Common myeloid progenitor, CD34-positive (primary cell): ENCODE results near the gene DISP1.
"Not testable (repeated sequence)": the region's sequence is repeated elsewhere in the genome, so short reads cannot be mapped to it uniquely, and the experiment has no call there.

ENCODE experiments used
- CTCF ChIA-PET: fragments of 350-600 bp; sonication (Branson Sonifier 250); formaldehyde crosslinking; loops from one replicate; lab custom pipeline; 2021; ENCODE audit warnings: antibody characterized with exemption; lab: Charles Lee
- POLR2A ChIA-PET: fragments of 350-600 bp; sonication (Branson Sonifier 250); formaldehyde crosslinking; loops from one replicate; lab custom pipeline; 2021; ENCODE audit warnings: antibody characterized with exemption; lab: Charles Lee
- DNase-seq, 3 donors: peaks; one replicate each; pipeline versions ENCODE4 v3.0.0 to v3.0.0-alpha.2; 2013
- H3K27ac ChIP-seq, 2 experiments: 1 replicate in 1 of 2; 2 replicates in 1 of 2; pipeline ENCODE4 v1.7.0; 2013; ENCODE audit warnings: inconsistent platforms in 2 of 2, low read length in 2 of 2, mild to moderate bottlenecking in 2 of 2, low read depth in 1 of 2, moderate library complexity in 1 of 2; ENCODE audit not compliant: severe bottlenecking in 2 of 2, insufficient read depth in 1 of 2, poor library complexity in 1 of 2
- H3K27me3 ChIP-seq, 5 experiments: replicated peaks in 2 of 5; 1 replicate in 3 of 5; 2 replicates in 2 of 5; pipeline versions ENCODE4 v1.6.1 to v1.7.0; 2013; ENCODE audit warnings: low read length in 4 of 5, mild to moderate bottlenecking in 2 of 5, moderate library complexity in 2 of 5, inconsistent platforms in 1 of 5; ENCODE audit not compliant: insufficient read depth in 5 of 5, control insufficient read depth in 4 of 5
- H3K36me3 ChIP-seq, 4 experiments: 1 replicate in 2 of 4; 2 replicates in 2 of 4; pipeline versions ENCODE4 v1.6.1 to v1.7.0; 2013; ENCODE audit warnings: low read length in 3 of 4, control low read depth in 1 of 4, mild to moderate bottlenecking in 1 of 4; ENCODE audit not compliant: control insufficient read depth in 4 of 4, insufficient read depth in 4 of 4
- H3K4me1 ChIP-seq, 4 experiments: 1 replicate in 3 of 4; 2 replicates in 1 of 4; pipeline versions ENCODE4 v1.6.1 to v1.7.1; 2013; ENCODE audit warnings: low read length in 3 of 4, mild to moderate bottlenecking in 3 of 4, control low read depth in 1 of 4, inconsistent platforms in 1 of 4, moderate library complexity in 1 of 4; ENCODE audit not compliant: control insufficient read depth in 4 of 4, insufficient read depth in 4 of 4; ENCODE audit errors: control extremely low read depth in 1 of 4
- H3K4me3 ChIP-seq, 7 experiments: 1 replicate in 4 of 7; 2 replicates in 3 of 7; pipeline versions ENCODE4 v1.5.1 to v1.7.0; 2013; ENCODE audit warnings: mild to moderate bottlenecking in 7 of 7, low read length in 6 of 7, moderate library complexity in 6 of 7, inconsistent platforms in 2 of 7, low read depth in 2 of 7, control low read depth in 1 of 7; ENCODE audit not compliant: insufficient read depth in 4 of 7, control insufficient read depth in 1 of 7; ENCODE audit errors: extremely low read depth in 1 of 7
- H3K9me3 ChIP-seq, 5 experiments: 1 replicate in 4 of 5; 2 replicates in 1 of 5; pipeline versions ENCODE4 v1.6.1 to v1.7.1; 2013; ENCODE audit warnings: low read length in 4 of 5, mild to moderate bottlenecking in 2 of 5, inconsistent platforms in 1 of 5, low read depth in 1 of 5, moderate library complexity in 1 of 5; ENCODE audit not compliant: control insufficient read depth in 4 of 5, insufficient read depth in 2 of 5; ENCODE audit errors: control extremely low read depth in 1 of 5
- WGBS: methylation state at CpG from one replicate; pipeline ENCODE4 v1.1.5; 2013; ENCODE audit not compliant: insufficient coverage; 5-methylcytosine and 5-hydroxymethylcytosine counted together

The DISP1 gene

DNA sequence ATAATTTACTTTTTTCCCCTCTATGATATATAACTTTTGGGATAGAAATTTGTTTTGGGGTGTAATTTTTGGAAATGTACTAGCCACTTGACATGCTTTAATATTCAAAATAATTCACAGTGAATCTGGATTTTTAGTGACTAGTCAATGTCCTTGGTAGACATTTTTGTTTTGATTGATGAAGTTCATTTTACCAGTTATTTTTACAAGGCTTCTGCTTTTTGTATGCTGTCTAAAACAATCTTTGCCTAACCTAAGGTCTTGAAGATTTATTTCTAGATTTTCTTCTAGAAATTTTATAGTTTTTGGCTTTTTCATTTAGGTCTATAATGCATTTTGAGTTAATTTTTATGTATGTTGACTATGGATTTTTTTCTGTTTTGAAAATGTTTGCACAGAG is 30.9 kb downstream of the DISP1 start:
- H3K27ac ChIP-seq: no peak overlapping the region
- POLR2A ChIA-PET: no interaction called here
- H3K9me3 ChIP-seq: peaks cover 0 to 2% (median 0%) of the 10 kb centered on the region in 5 experiments
- no peaks in the 10 kb centered on the region for H3K4me1 ChIP-seq
- no peaks in the 10 kb centered on the region for H3K36me3 ChIP-seq
- H3K27me3 ChIP-seq: no peaks in the 10 kb centered on the region
- H3K4me3 ChIP-seq: no peak overlapping the region
- CTCF ChIA-PET: no interaction called here
- DNase-seq: no peak

DNA sequence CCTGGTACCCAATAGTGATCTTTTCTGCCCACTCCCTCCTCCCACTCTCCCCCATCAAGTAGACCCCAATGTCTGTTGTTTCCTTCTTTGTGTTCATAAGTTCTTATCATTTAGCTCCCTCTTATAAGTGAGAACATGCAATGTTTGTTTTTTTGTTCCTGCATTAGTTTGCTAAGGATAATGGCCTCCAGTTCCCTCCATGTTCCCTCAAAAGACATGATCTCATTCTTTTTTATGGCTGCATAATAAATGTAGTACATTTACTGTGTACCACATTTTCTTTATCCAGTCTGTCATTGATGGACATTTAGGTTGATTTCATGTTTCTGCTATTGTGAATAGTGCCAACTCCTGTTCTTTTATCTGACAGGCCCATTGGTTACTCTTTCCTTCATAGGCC is 35.7 kb downstream of the DISP1 start:
- peaks cover 0 to 11% (median 0%) of the 10 kb centered on the region in 4 experiments for H3K36me3 ChIP-seq
- POLR2A ChIA-PET: interaction anchor here (0.6 kb wide), 1 partner anchor 938 kb away, joined by 3 read pairs; no protein-coding TSS in a partner anchor
- H3K4me1 ChIP-seq, H3K9me3 ChIP-seq, DNase-seq, H3K27ac ChIP-seq, H3K4me3 ChIP-seq, CTCF ChIA-PET, H3K27me3 ChIP-seq: not testable (repeated sequence)

GRCh38 chr1:222852326-222852725 is 37.5 kb downstream of the DISP1 start:
- ChIA-PET CTCF (interaction anchor here (0.7 kb wide), 1 partner anchor 10 kb away, joined by 3 read pairs; no protein-coding TSS in a partner anchor), POLR2A (no interaction called here)
- Histone ChIP-seq H3K4me1 (no peaks in the 10 kb centered on the region), H3K36me3 (peaks cover 0 to 11% (median under 1%) of the 10 kb centered on the region in 4 experiments), H3K9me3 (peaks cover 0 to 7% (median 0%) of the 10 kb centered on the region in 5 experiments), H3K27ac (no peak overlapping the region), H3K27me3 (no peaks in the 10 kb centered on the region), H3K4me3 (no peak overlapping the region)
- WGBS: no CpG with 5 or more reads among the region's 3 CpGs
- no peak for DNase-seq

DNA sequence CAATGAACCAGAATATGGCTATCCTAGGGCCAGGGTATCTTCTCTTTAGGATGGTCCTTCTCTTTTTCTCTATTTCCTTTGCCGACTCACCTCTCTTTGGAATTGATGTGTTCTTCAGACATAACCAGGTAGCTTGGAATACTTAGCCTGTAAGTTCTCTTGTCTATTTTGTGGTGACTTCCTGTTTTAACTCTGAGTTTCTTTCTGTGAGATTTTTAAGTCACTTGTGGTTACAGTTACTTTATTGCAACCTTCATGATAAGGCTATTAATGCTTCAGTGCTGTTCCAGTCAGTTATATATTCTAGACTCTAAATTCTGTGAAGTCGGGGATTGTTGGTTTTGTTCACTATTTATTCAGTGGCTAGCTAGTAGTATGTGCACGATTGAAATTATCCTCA is 46.2 kb downstream of the DISP1 start:
- Histone ChIP-seq H3K4me3 (no peak overlapping the region), H3K27me3 (no peaks in the 10 kb centered on the region), H3K36me3 (peaks cover 0 to 2% (median 0%) of the 10 kb centered on the region in 4 experiments), H3K4me1 (peaks cover 0 to 5% (median 3%) of the 10 kb centered on the region in 4 experiments), H3K27ac (no peak overlapping the region), H3K9me3 (peaks cover 0 to 8% (median 0%) of the 10 kb centered on the region in 5 experiments)
- POLR2A ChIA-PET: no interaction called here
- CTCF ChIA-PET: no interaction called here
- no CpG with 5 or more reads among the region's 3 CpGs for WGBS
- DNase-seq: peak; percentile 20 to 76 (median 60)
